Activated CD4-positive, alpha-beta T cell treated with anti-CD3 and anti-CD28 coated beads, Interleukin-2, amount 10 ng/mL, durations not matched to agents 24 days and 14 days (primary cell): ENCODE measurements around the gene METRNL. TPM values are rescaled to one million over a fixed set of nuclear protein-coding genes. Genes with fewer than 3 reads are reported as not detected.
"Not testable (repeated sequence)": the region's sequence is repeated elsewhere in the genome, so short reads cannot be mapped to it uniquely, and the experiment has no call there.

Experiments used
- DNase-seq: peaks from one replicate; pipeline ENCODE4 v3.0.0; 2022
- H3K27ac Mint-ChIP-seq: one replicate; pipeline ENCODE4 v1.8.0; 2022; ENCODE audit warnings: mild to moderate bottlenecking, mixed read lengths
- H3K27me3 Mint-ChIP-seq: one replicate; pipeline ENCODE4 v1.8.0; 2022; ENCODE audit warnings: mixed read lengths
- H3K36me3 Mint-ChIP-seq: one replicate; pipeline ENCODE4 v1.8.0; 2022; ENCODE audit warnings: low read depth, mild to moderate bottlenecking, mixed read lengths
- H3K4me1 Mint-ChIP-seq: one replicate; pipeline ENCODE4 v1.8.0; 2021; ENCODE audit warnings: mixed read lengths
- H3K4me3 Mint-ChIP-seq: one replicate; pipeline ENCODE4 v1.8.0; 2022; ENCODE audit warnings: mild to moderate bottlenecking, moderate library complexity, mixed read lengths
- H3K9me3 Mint-ChIP-seq: one replicate; pipeline ENCODE4 v1.8.0; 2021; ENCODE audit warnings: mixed read lengths
- intact Hi-C: fragments of 100-400 bp; cut with micrococcal nuclease; formaldehyde crosslinking; loops from one replicate; pipeline ENCODE4 v1.15.1; 2023
- total RNA-seq: library from RNA; stranded (reverse); gene quantifications from 2 replicates; pipeline ENCODE4 v1.2.3, GENCODE V29; 2022

The METRNL gene
- total RNA-seq, 1 donor from 2014 or later, result 19.6 TPM

- H3K36me3 Mint-ChIP-seq, result no peaks in the 10 kb centered on the region
- intact Hi-C loops, result no loop called here
- H3K9me3 Mint-ChIP-seq, result no peaks in the 10 kb centered on the region
- H3K4me3 Mint-ChIP-seq, result no peak overlapping the region
- no peaks in the 10 kb centered on the region for H3K4me1 Mint-ChIP-seq
- H3K27me3 Mint-ChIP-seq, result peaks cover 9% of the 10 kb centered on the region
- H3K27ac Mint-ChIP-seq, result no peak overlapping the region
- DNase-seq, result no peak
Observed at GRCh38 chr17:83135692-83136091, 56.3 kb downstream of the METRNL start.

DNA sequence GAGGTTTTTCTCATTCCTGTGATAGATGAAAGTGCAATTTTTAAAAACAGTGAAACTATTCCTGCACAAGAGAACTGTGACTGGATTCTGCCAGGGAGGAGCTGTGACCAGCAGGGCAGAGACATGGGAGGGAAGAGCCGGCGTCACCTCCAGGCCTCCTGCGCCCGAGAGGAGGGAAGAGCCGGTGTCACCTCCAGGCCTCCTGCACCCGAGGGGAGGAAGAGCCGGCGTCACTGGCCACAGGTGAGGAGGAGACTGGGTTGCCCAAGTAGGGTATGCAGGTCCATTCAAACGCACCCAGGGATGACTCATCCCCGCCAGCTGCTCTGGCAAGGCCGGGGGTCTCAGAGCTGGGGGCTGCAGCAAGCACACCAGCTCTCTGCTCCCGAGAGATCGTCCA, 56.7 kb downstream of the METRNL start:
- Mint-ChIP-seq H3K4me1 (no peaks in the 10 kb centered on the region), H3K9me3 (no peaks in the 10 kb centered on the region), H3K27ac (no peak overlapping the region), H3K27me3 (peaks cover 12% of the 10 kb centered on the region), H3K36me3 (no peaks in the 10 kb centered on the region), H3K4me3 (no peak overlapping the region)
- intact Hi-C loops, result no loop called here
- no peak for DNase-seq

DNA sequence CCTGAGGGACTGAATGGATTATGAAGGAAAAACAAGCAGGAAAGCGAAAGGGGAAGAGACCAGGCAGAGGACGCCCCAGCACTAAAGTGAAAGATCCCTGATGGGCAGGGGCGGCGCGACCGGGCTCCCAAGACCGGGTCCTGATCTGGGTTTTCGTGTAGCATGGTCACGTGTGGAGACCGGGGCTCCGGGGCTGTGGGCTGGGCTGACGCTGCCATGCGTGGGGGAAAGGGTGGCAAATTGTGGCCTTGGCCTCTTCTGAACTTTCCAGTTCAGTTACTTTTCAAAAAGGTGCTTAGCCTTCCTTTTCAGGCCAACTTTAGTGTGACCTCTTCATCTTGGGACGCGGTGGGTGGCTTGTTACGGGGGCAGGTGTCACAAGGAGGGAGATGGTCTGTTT, 57.5 kb downstream of the METRNL start:
- no peaks in the 10 kb centered on the region for H3K9me3 Mint-ChIP-seq
- no peak overlapping the region for H3K4me3 Mint-ChIP-seq
- H3K27me3 Mint-ChIP-seq, result peaks cover 18% of the 10 kb centered on the region
- H3K36me3 Mint-ChIP-seq, result no peaks in the 10 kb centered on the region
- no peaks in the 10 kb centered on the region for H3K4me1 Mint-ChIP-seq
- intact Hi-C loops, result no loop called here
- no peak overlapping the region for H3K27ac Mint-ChIP-seq
- DNase-seq, result no peak

DNA sequence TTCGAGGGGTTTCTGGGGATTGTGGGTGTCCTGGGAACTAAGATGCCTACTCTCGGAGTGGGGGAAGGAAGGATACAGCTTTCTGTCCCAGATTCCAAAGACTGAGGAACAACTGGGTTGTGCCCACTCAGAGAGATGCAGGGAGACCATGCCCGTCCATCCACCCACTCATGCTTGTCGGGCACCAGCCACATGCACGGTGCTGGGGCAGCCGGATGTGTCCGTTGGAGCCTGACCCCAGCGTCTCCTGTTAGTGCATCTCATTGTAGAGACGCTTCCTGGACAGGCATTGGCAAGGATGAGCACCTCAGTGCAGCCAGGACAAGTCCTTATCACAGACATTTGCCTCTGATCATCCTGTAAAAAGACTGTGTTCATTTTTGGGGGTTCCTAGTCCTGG, 58.1 kb downstream of the METRNL start:
- H3K27ac Mint-ChIP-seq, result no peak overlapping the region
- H3K9me3 Mint-ChIP-seq, result peaks cover 4% of the 10 kb centered on the region
- no peaks in the 10 kb centered on the region for H3K4me1 Mint-ChIP-seq
- no peak overlapping the region for H3K4me3 Mint-ChIP-seq
- no peaks in the 10 kb centered on the region for H3K36me3 Mint-ChIP-seq
- intact Hi-C loops, result no loop called here
- peaks cover 22% of the 10 kb centered on the region for H3K27me3 Mint-ChIP-seq
- no peak for DNase-seq

GRCh38 chr17:83138820-83139219, 59.4 kb downstream of the METRNL start:
- H3K27ac Mint-ChIP-seq, result no peak overlapping the region
- no peaks in the 10 kb centered on the region for H3K36me3 Mint-ChIP-seq
- peaks cover 26% of the 10 kb centered on the region for H3K27me3 Mint-ChIP-seq
- peaks cover 4% of the 10 kb centered on the region for H3K9me3 Mint-ChIP-seq
- H3K4me3 Mint-ChIP-seq, result no peak overlapping the region
- no peak for DNase-seq
- intact Hi-C loops, result no loop called here
- H3K4me1 Mint-ChIP-seq, result no peaks in the 10 kb centered on the region

DNA sequence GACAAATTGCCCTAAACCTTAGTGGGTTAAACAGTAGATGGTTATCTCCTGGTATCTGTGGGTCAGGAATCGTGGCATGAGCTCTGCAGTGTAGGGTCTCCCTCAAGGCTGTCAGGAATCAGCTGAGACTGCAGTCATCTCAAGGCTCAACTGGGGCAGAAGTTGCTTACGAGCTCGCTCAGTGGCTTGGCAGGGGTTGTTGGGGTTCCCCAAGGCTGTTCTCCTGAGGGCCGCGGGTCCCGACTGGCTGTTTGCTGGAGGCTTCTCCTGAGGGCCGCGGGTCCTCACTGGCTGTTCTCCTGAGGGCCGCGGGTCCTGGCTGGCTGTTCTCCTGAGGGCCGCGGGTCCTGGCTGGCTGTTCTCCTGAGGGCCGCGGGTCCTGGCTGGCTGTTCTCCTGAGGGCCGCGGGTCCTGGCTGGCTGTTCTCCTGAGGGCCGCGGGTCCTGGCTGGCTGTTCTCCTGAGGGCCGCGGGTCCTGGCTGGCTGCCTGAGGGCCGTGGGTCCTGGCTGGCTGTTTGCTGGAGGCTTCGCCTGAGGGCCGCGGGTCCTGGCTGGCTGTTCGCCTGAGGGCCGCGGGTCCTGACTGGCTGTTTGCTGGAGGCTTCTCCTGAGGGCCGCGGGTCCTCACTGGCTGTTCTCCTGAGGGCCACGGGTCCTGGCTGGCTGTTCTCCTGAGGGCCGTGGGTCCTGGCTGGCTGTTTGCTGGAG, 60.3 kb downstream of the METRNL start:
- H3K4me3 Mint-ChIP-seq, H3K36me3 Mint-ChIP-seq, intact Hi-C loops, H3K27ac Mint-ChIP-seq, H3K4me1 Mint-ChIP-seq, DNase-seq, H3K9me3 Mint-ChIP-seq: not testable (repeated sequence)
- peaks cover 29% of the 10 kb centered on the region for H3K27me3 Mint-ChIP-seq

- H3K36me3 Mint-ChIP-seq, H3K9me3 Mint-ChIP-seq, H3K4me3 Mint-ChIP-seq, DNase-seq, intact Hi-C loops, H3K27ac Mint-ChIP-seq, H3K4me1 Mint-ChIP-seq: not testable (repeated sequence)
- H3K27me3 Mint-ChIP-seq, result peaks cover 29% of the 10 kb centered on the region
Observed at GRCh38 chr17:83140249-83140566, 60.8 kb downstream of the METRNL start.

DNA sequence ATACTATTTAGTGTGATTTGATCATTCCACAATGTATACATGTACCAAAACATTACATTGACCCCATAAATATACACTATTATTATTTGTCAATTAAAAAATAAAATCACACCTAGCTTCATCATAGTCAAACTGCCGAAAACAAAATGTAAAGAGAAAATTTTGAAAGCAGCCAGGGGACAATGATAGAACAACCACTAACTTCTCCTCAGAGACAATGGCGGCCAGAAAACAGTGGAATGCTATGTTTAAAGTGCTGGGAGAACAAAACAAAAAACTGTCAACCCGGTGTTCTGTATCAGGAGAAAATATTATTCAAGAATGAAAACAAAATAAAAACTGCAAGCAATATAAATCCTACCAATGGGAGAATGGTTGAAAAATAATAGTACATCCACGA, 63.2 kb downstream of the METRNL start:
- no peak for DNase-seq
- H3K4me3 Mint-ChIP-seq, result no peak overlapping the region
- H3K4me1 Mint-ChIP-seq, result peaks cover 10% of the 10 kb centered on the region
- peaks cover 29% of the 10 kb centered on the region for H3K27me3 Mint-ChIP-seq
- H3K36me3 Mint-ChIP-seq, result no peaks in the 10 kb centered on the region
- no peak overlapping the region for H3K27ac Mint-ChIP-seq
- H3K9me3 Mint-ChIP-seq, result peaks cover 4% of the 10 kb centered on the region
- intact Hi-C loops, result no loop called here

DNA sequence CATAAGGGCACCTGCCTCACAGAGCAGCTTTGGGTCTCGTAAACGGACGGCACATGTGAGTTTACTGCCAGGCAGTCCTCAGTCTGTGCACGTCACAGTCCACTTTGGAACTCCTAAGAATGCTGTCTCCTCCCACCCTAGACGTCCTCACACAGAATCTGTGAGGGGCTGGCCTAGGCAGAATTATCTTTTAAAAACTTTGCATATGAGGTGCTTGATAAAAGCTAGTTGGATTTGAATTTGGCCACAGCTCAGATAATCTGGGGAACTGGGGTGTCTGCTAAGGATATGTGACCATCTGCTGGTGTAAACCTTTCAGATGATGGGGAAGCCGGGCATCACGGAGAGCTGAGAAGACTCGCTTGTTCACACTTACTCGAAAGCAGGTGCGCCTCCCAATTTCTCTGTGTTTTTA, 64.4 kb downstream of the METRNL start:
- Mint-ChIP-seq H3K4me3 (no peak overlapping the region), H3K27ac (no peak overlapping the region), H3K9me3 (peaks cover 4% of the 10 kb centered on the region), H3K27me3 (peaks cover 24% of the 10 kb centered on the region), H3K4me1 (peaks cover 16% of the 10 kb centered on the region), H3K36me3 (no peaks in the 10 kb centered on the region)
- intact Hi-C loops, result no loop called here
- DNase-seq, result peak; percentile 43

Other genes with a start within 250 kb of the METRNL start
- not detected in 2 replicates for gene ZNF750, start 239.6 kb upstream of the METRNL start, total RNA-seq